ENCODE results near the gene SLIT3.

DNA sequence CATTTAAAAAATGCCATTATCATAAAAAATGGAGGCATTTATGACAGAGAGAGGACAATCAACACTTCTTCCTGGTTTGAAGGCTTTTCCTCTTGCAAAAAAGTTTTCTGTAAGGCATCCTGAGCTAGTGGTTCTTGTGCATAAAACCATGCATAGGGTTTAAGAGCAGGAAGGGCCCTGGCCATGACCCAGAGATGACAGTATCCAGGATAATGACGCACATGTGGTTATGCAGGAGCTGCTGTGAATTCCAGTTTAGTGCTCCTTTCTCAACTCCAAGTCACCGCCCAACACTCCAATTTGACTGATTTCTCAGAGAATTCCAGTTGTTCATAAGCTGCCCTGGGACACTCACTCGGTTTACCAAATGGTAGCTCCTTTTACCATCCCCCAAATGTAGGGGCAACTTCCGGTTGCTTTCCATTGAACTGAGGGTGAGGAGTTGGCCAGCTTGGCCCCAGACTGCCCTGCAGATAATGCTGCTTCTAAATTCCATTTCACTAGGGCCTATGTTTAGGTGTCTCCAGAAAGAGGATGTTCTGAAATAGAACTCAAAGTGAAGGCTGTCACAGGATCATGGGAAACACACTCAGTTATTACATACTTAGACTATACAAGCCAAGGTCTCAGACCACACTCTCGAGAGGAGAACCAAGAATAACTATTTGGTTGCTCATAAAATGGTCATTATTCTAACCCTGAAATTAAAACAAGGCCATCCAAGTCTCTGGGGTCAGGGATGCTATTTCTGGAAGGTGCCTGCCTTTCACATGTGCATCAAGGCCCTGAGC is 179.1 kb downstream of the SLIT3 start:
- TF ChIP-seq CTCF (IDR thresholded peaks at IDR 0.05; ENCODE audit: low read depth, low read length), result no peak
- TF ChIP-seq EZH2phosphoT487 (IDR thresholded peaks at IDR 0.05; ENCODE audit: low read depth), result no peak
